Raji (cell line): ENCODE results near the gene PIK3C2G.

ENCODE experiments used
- POLR2A ChIP-seq: IDR thresholded peaks from 2 replicates; pipeline ENCODE4 v1.6.1; 2011; ENCODE audit warnings: low read depth, low read length, control low read depth; ENCODE audit not compliant: insufficient read depth

Gene PIK3C2G

GRCh38 chr12:18368594-18368993 lies 107.3 kb downstream of the PIK3C2G start:
- no peak for TF ChIP-seq POLR2A

DNA sequence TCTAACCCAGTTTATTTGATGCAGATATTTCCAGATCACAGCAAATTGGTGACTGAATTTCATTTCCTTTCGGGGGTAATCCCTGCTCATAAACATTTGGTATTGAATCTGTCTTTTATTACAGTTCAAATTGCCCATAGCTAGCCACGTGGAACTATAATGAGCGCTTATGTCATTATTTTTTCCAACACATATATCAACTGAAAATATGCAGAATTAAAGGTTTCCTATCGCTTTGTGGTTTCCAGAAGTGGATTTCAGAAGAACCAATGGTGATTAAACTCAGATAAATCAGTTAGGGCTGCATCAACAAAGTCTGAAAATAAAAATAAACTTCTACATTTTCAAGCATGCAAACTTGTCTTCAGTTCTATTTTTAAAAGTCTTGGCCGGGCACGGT lies 111.9 kb downstream of the PIK3C2G start:
- TF ChIP-seq POLR2A: no peak

DNA sequence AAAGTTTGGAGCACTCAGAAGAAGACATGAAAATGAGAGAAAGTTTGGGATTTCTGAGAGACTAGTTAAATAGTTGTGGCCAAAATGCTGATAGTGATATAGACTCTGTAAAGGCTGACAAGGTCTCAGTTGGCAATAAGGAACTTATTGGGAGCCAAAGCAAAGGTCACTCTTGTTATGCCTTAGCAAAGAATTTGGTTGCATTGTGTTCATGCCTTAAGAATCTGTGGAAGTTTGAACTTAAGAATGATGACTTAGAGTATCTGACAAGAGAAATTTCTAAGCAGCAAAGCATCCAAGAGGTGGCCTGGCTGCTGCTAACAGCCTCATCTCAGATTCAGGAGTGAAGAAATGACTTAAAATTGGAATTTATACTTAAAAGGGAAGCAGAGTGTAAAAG lies 113.8 kb downstream of the PIK3C2G start:
- no peak for TF ChIP-seq POLR2A

- no peak for TF ChIP-seq POLR2A
Observed at GRCh38 chr12:18375583-18375982, 114.3 kb downstream of the PIK3C2G start.

DNA sequence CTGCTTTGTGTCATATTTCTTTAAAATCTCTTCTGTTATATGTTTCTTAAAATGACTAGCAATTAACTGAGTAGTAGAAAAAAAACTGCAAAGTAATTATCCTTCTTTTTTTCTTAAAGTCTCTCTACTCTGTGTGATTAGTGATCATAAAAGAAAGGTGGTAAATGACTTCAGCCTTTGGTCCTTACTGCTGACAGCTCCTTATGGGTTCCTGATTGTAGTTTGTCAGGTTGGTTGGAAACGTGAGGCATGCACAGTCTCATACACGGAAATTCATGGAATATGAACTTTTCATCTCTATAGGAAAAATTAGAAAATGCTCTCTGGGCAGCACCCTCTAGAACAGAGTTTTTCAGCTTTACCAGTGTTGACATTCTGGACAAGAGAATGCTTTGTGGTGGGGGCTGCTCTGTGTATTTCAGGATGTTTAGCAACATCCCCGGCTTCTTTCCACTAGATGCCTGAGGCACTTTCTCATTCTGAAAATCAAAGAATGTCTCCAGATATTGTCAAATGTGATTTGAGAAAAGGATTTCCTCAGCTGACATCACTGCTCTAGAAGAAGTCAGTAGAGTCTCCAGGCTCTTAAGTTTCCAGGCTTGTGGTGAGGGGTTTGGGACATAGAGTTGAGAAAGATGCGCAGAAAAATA lies 121.0 kb downstream of the PIK3C2G start:
- no peak for TF ChIP-seq POLR2A

GRCh38 chr12:18383203-18383602 lies 121.9 kb downstream of the PIK3C2G start:
- TF ChIP-seq POLR2A: no peak

GRCh38 chr12:18387706-18388105 lies 126.4 kb downstream of the PIK3C2G start:
- TF ChIP-seq POLR2A: no peak

GRCh38 chr12:18389820-18390219 lies 128.5 kb downstream of the PIK3C2G start:
- TF ChIP-seq POLR2A: no peak

GRCh38 chr12:18391151-18391550 lies 129.8 kb downstream of the PIK3C2G start:
- no peak for TF ChIP-seq POLR2A

DNA sequence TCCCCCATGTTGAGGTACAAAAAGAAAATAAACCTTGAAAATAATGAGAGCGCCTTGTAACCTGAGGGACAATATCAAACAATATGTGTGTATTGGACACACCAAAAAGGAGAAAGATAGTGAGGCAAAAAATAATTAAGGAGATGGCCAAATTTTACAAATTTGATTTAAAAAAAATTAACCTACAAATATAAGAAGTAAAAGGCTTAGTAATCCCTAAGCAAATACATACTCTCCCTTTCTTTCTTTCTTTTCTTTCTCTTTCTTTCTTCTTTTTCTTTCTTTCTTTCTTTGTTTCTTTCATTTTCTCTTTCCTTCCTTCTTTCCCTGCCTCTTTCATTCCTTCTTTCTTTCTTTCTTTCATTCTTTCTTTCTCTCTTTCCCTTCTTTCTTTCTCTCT lies 133.4 kb downstream of the PIK3C2G start:
- TF ChIP-seq POLR2A: no peak

GRCh38 chr12:18400186-18400585 lies 138.9 kb downstream of the PIK3C2G start:
- no peak for TF ChIP-seq POLR2A

DNA sequence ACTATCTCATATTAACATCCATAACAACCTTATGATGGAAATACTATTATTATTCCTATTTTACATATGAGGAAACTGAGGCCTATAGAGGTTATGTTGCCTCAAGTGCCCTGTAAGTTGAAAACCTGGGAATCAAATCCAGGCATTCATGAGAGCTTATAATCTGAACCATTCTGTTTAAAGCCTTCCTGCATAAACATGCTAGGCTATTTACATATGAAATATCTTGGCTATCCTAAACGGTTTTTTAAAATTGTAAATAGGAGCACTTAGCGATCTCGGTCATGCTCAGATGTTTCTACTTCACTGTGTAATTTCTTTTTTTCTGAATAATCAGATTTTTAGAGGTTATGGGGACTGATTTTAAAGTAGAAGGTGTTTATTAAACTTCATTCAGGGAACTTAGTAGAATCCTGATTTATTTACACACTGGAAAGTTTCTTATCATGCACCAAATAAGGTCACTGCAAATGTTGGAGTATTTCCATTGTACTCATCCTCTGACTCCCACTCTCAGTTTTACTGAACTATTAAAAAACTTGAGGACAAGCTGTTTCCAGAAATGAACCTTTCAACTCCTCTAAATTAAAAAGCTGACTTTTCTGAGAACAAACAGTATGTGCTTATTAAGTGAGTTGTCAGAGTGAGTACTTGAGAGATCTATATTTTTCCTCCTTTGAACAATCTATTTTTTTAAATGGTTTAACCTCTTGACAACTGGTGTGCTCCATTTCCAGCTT lies 141.7 kb downstream of the PIK3C2G start:
- no peak for TF ChIP-seq POLR2A

DNA sequence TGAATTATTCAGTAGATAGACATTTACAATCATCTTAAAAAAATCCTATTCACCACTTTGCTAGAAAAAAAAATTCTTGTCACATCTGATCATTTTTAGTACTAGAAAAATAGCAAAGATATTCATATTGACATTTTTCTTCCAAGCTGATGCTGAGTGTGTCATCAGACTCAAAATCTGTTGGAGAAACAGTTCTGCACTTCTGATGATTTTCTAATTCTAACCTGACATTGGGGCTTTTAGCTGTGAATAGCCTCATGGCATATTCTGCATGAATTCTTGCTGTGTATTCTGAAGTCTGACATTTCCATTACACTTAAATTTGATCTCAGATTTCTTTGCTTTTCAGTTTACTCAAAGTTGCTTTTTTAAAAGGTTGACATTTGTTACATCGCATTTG lies 150.1 kb downstream of the PIK3C2G start:
- TF ChIP-seq POLR2A: no peak

DNA sequence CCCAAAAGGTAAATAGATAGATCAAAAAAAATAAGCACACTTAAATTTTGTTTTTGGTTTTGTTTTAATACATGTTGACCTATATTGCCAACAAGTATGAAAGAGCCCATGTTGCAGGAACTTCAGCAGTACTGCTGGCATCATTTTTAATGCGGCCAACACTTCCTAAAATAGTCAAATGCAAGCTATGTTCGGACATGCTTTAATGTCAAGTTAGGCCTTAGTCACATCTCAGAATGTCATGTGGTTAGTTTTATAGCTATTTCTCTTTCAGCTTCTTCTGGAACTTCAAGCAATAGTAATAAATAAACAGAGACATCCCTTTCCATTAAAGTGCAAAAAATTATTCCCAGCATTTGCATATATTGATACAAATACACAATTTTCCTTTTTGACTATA lies 153.4 kb downstream of the PIK3C2G start:
- no peak for TF ChIP-seq POLR2A

- TF ChIP-seq POLR2A: no peak
Observed at GRCh38 chr12:18415227-18415626, 153.9 kb downstream of the PIK3C2G start.

- TF ChIP-seq POLR2A: no peak
Observed at GRCh38 chr12:18416412-18416811, 155.1 kb downstream of the PIK3C2G start.

DNA sequence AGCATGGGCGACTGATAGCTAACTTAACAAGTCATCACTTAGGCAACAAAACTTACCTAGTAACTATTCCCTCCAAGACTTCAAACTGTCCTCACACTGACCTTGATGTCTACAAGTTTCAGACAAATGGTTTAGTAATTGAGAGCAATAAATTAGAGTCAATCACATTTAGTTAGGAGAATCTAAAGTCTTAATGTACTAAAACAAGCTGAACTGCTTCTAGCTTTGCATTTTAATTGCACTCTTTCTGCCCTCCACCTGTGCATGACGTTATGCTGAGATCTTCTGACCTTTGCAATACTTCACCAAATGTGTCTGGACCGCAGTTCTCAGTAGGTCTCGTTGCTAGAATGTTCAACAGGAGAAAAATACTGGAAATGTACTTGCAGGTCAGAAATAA lies 158.0 kb downstream of the PIK3C2G start:
- TF ChIP-seq POLR2A: no peak
